CD4-positive, alpha-beta T cell treated with Interleukin-15 for 1 hour (primary cell): ENCODE measurements around the gene UBE2I.
A peak's percentile ranks its signal among the peaks of the same experiment; 100 is the strongest.

ENCODE experiments used
- DNase-seq: peaks from one replicate; pipeline ENCODE4 v3.0.0-alpha.2; 2020

The UBE2I gene

GRCh38 chr16:1330931-1331711 lies 21.7 kb downstream of the UBE2I start:
- DNase-seq, result no peak

- peak; percentile 92 for DNase-seq
Observed at GRCh38 chr16:1331712-1332617, 22.5 kb downstream of the UBE2I start.

GRCh38 chr16:1332618-1333148 lies 23.2 kb downstream of the UBE2I start:
- DNase-seq, result no peak

- DNase-seq, result peak; percentile 55
Observed at GRCh38 chr16:1333149-1333812, 23.8 kb downstream of the UBE2I start, which contains the start of gene BAIAP3. Gene BAIAP3 (plus strand): TSS chr16:1333645. CDS start chr16:1338550, 4,905 bp downstream.

- no peak for DNase-seq
Observed at GRCh38 chr16:1333854-1334700, 24.6 kb downstream of the UBE2I start.

- no peak for DNase-seq
Observed at GRCh38 chr16:1334739-1335138, 25.3 kb downstream of the UBE2I start.

GRCh38 chr16:1335211-1335971 lies 26.0 kb downstream of the UBE2I start:
- DNase-seq, result no peak

GRCh38 chr16:1335996-1336395 lies 26.6 kb downstream of the UBE2I start:
- DNase-seq, result no peak

GRCh38 chr16:1336619-1337018 lies 27.2 kb downstream of the UBE2I start:
- DNase-seq, result no peak

- no peak for DNase-seq
Observed at GRCh38 chr16:1337486-1337885, 28.1 kb downstream of the UBE2I start.

GRCh38 chr16:1338119-1338730 lies 28.8 kb downstream of the UBE2I start:
- DNase-seq, result no peak

- DNase-seq, result no peak
Observed at GRCh38 chr16:1338855-1339675, 29.6 kb downstream of the UBE2I start.

GRCh38 chr16:1340730-1341494 lies 31.5 kb downstream of the UBE2I start:
- no peak for DNase-seq

- no peak for DNase-seq
Observed at GRCh38 chr16:1341495-1342420, 32.3 kb downstream of the UBE2I start.

- peak; percentile 98 for DNase-seq
Observed at GRCh38 chr16:1342526-1343427, 33.3 kb downstream of the UBE2I start.

- DNase-seq, result no peak
Observed at GRCh38 chr16:1343428-1344242, 34.2 kb downstream of the UBE2I start.
